H1 (cell line): ENCODE results near the gene SV2A. TPM values are rescaled to one million over a fixed set of nuclear protein-coding genes. Genes with fewer than 3 reads are reported as not detected.

Source experiments
- CEBPB ChIP-seq: IDR thresholded peaks from 2 replicates; pipeline ENCODE4 v1.6.1; 2012; ENCODE audit warnings: low read depth, low read length
- CHD1 ChIP-seq: IDR thresholded peaks from 2 replicates; pipeline ENCODE4 v1.6.1; 2012; ENCODE audit warnings: low read depth, low read length, improper control_type of control experiment
- CTBP2 ChIP-seq: IDR thresholded peaks from 2 replicates; pipeline ENCODE4 v1.7.0; 2011; ENCODE audit warnings: borderline replicate concordance, mild to moderate bottlenecking, moderate library complexity, mixed read lengths, low read length; ENCODE audit not compliant: insufficient read depth, insufficient read length
- GTF2F1 ChIP-seq: IDR thresholded peaks from 2 replicates; pipeline ENCODE4 v1.6.1; 2012; ENCODE audit warnings: low read depth, low read length, improper control_type of control experiment, borderline replicate concordance
- HDAC6 ChIP-seq: IDR thresholded peaks from one replicate; pipeline ENCODE4 v1.7.1; 2012; ENCODE audit warnings: low read depth, mild to moderate bottlenecking, inconsistent platforms, low read length, moderate library complexity
- KDM5A ChIP-seq: fragments of 200-600 bp; IDR thresholded peaks from 2 replicates; pipeline ENCODE4 v1.7.1; 2012; ENCODE audit warnings: mild to moderate bottlenecking, low read length, inconsistent platforms, mixed read lengths
- MAFK ChIP-seq: IDR thresholded peaks from 2 replicates; pipeline ENCODE4 v1.6.1; 2012; ENCODE audit warnings: low read depth, mild to moderate bottlenecking, improper control_type of control experiment, low read length
- NANOG ChIP-seq: IDR thresholded peaks from 2 replicates; pipeline ENCODE4 v1.6.1; 2011; ENCODE audit warnings: low read length, low read depth, mild to moderate bottlenecking, inconsistent platforms; ENCODE audit not compliant: insufficient read depth, poor library complexity, severe bottlenecking
- NRF1 ChIP-seq: IDR thresholded peaks from 2 replicates; pipeline ENCODE4 v1.6.1; 2011; ENCODE audit warnings: mild to moderate bottlenecking, low read depth, low read length, improper control_type of control experiment
- POLR2AphosphoS5 ChIP-seq: IDR thresholded peaks from 2 replicates; pipeline ENCODE4 v1.6.1; 2011; ENCODE audit warnings: low read depth, low read length
- RAD21 ChIP-seq, 2 experiments: IDR thresholded peaks in 1 of 2; conservative IDR thresholded peaks in 1 of 2; 2 replicates each; pipeline ENCODE4 v1.6.1; 2011; ENCODE audit warnings: low read depth in 2 of 2, low read length in 2 of 2, improper control_type of control experiment in 1 of 2, inconsistent platforms in 1 of 2, mild to moderate bottlenecking in 1 of 2, moderate library complexity in 1 of 2
- RBBP5 ChIP-seq: IDR thresholded peaks from 2 replicates; pipeline ENCODE4 v1.7.1; 2012; ENCODE audit warnings: low read depth, mild to moderate bottlenecking, inconsistent platforms, low read length, moderate library complexity, borderline replicate concordance
- RXRA ChIP-seq: IDR thresholded peaks from 2 replicates; pipeline ENCODE4 v1.6.1; 2011; ENCODE audit warnings: low read depth, mild to moderate bottlenecking, low read length, moderate library complexity; ENCODE audit not compliant: insufficient read depth
- SP4 ChIP-seq: IDR thresholded peaks from 2 replicates; pipeline ENCODE4 v1.6.1; 2012; ENCODE audit warnings: low read length, inconsistent platforms
- SUZ12 ChIP-seq: fragments of 200-600 bp; sonication (generic); IDR thresholded peaks from 2 replicates; pipeline ENCODE4 v1.6.1; 2012; ENCODE audit warnings: mild to moderate bottlenecking, inconsistent platforms, low read length, moderate library complexity, mixed read lengths
- TAF1 ChIP-seq: IDR thresholded peaks from 2 replicates; pipeline ENCODE4 v1.6.1; 2011; ENCODE audit warnings: mild to moderate bottlenecking, low read depth, low read length
- TAF7 ChIP-seq: optimal IDR thresholded peaks from 2 replicates; pipeline ENCODE3; 2011; ENCODE audit warnings: low read depth, mild to moderate bottlenecking, inconsistent platforms, low read length, moderate library complexity, borderline replicate concordance
- USF2 ChIP-seq: IDR thresholded peaks from 2 replicates; pipeline ENCODE4 v1.6.1; 2011; ENCODE audit warnings: low read length, improper control_type of control experiment
- ZNF274 ChIP-seq: IDR thresholded peaks from 2 replicates; pipeline ENCODE4 v1.7.0; 2012; ENCODE audit warnings: low read length, borderline replicate concordance; ENCODE audit errors: extremely low read depth
- polyA plus RNA-seq, 7 experiments: library from polyadenylated mRNA; depleted of rRNA in 3 of 7; stranded (reverse) in 5 of 7; unstranded in 2 of 7; fragments of >200 nt in 5 of 7; fragments of 200-250 nt in 2 of 7; gene quantifications; 1 replicate in 5 of 7; 2 replicates in 1 of 7; 4 replicates in 1 of 7; pipeline versions ENCODE4 v1.2.1 to v1.2.3, GENCODE V29; 2011 to 2013; ENCODE audit warnings: missing spikeins in 2 of 7, mixed read lengths in 2 of 7
- total RNA-seq: library from RNA; stranded (reverse); fragmentation: NEBNext Ultra II Directional; extraction: Animal tissue kit (Norgen Biotek cat#: 25700); gene quantifications from 2 replicates; pipeline ENCODE4 v1.2.1, GENCODE V29; 2021

The SV2A gene
- total and polyA plus RNA-seq, 2 of the 8 experiments (the other 6 are each of a cell fraction or from before 2014, with no cell fraction given) = 41.8 to 51.8 TPM

GRCh38 chr1:149917571-149918144 lies at the start of gene SV2A (continued):
- TF ChIP-seq CTBP2 (no peak), CEBPB (no peak; the same call in 1 of the 2 replicates), RAD21 (IDR thresholded peaks at IDR 0.05 in 1 of 2, conservative IDR thresholded peaks at IDR 0.05 in 1 of 2; ENCODE audit: low read depth in 2 of 2, low read length in 2 of 2) (no peak), ZNF274 (no peak), HDAC6 (no peak), GTF2F1 (no peak), POLR2AphosphoS5 (no peak), TAF7 (no peak), TAF1 (peak; percentile 72), NANOG (no peak), RXRA (no peak), NRF1 (no peak), CHD1 (no peak), USF2 (no peak), SUZ12 (no peak), SP4 (no peak), RBBP5 (no peak; the same call in 1 of the 2 replicates), KDM5A (no peak), MAFK (no peak)
